GM12873 (cell line): Measurements from ENCODE around the gene KCNG4.

ENCODE experiments used
- CTCF ChIP-seq: IDR thresholded peaks from 2 replicates; pipeline ENCODE4 v1.5.1; 2012; ENCODE audit warnings: low read depth, mild to moderate bottlenecking, moderate library complexity, low read length, control low read depth; ENCODE audit not compliant: insufficient read depth; ENCODE audit errors: missing control alignments

KCNG4 gene

DNA sequence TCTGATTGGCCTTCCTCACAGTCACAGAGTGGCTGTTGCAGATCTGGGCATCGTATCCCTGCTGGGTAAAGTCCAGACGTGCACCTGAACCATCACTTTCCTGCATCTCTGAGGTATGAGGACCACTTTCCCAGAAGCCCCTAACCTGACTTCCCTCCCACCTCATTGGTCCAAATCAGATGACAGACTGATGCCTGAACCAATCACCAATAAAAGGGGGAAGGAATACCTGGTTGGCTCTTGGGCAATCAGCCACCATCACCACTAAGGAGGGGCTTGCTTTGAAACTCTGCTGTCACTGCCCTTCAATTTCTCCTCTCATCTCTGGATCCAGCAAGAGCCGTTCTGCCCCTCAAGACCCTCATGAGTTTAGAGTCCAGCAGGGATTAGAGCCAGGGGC, 41.3 kb upstream of the KCNG4 start:
- no peak for TF ChIP-seq CTCF

- TF ChIP-seq CTCF = no peak
Observed at GRCh38 chr16:84279881-84280280, 40.1 kb upstream of the KCNG4 start.

DNA sequence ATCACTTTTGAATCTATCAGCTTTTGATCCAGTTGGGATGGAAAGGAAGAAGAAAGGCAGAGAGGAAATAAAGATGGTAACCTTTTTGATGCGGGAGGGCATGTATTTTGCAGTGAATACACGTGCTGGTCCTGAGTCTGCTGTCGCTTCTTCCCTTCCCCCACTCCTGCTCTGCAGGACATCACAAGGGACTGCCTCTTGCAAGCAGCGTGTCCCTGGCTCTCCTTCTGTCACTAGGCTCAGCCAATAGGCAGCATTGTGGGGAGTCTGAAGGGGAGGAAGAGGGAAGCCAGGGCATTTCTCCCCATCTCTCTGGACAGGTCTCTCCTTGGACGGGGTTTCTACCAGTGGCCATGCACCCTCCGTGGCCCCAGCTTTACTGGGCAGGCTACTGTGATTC, 39.2 kb upstream of the KCNG4 start:
- TF ChIP-seq CTCF = no peak

GRCh38 chr16:84278333-84278732, 38.5 kb upstream of the KCNG4 start:
- no peak for TF ChIP-seq CTCF

GRCh38 chr16:84277244-84277823, 37.5 kb upstream of the KCNG4 start:
- TF ChIP-seq CTCF = peak; percentile 85

- TF ChIP-seq CTCF = no peak
Observed at GRCh38 chr16:84275585-84276151, 35.9 kb upstream of the KCNG4 start.

DNA sequence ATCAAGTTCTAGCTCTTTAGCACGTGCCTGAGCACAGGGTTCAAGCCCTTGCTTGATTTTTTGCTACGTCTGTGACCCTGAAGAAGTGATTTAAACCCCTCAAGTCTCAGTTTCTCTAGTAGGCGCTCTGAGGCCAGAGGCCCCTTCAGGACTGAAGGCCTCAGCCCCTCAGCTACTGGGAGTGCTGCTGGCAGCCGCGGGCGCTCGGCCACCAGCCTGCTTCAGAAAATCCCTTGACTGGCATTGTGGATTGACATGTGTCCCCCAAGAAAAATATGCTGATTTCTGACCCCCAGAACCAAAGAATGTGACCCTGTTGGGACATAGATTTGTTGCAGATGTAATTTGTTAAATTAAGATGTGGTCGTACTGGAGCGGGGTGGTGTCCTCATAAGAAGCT, 34.7 kb upstream of the KCNG4 start:
- TF ChIP-seq CTCF = no peak
